T-helper 17 cell (primary cell): ENCODE measurements around the gene CYP27B1. TPM values are rescaled to one million over a fixed set of nuclear protein-coding genes. Genes with fewer than 3 reads are reported as not detected.

Experiments
- ATAC-seq: fragments of 150-1000 bp; cut with Tn5 transposase; 2 replicates; pipeline ENCODE4 v1.10.0; 2021; ENCODE audit warnings: mild to moderate bottlenecking, moderate library complexity
- DNase-seq, 3 donors: peaks; one replicate each; pipeline versions ENCODE4 v3.0.0 to v3.0.0-alpha.2; 2020 to 2021
- H3K9me3 ChIP-seq: one replicate; pipeline ENCODE4 v1.7.0; 2013; ENCODE audit warnings: low read length, mild to moderate bottlenecking; ENCODE audit not compliant: control insufficient read depth, poor library complexity, severe bottlenecking
- H3K27ac Mint-ChIP-seq: one replicate; pipeline ENCODE4 v1.8.0; 2022; ENCODE audit warnings: mild to moderate bottlenecking, moderate library complexity, mixed read lengths
- H3K27me3 Mint-ChIP-seq: one replicate; pipeline ENCODE4 v1.8.0; 2022; ENCODE audit warnings: mixed read lengths
- H3K36me3 Mint-ChIP-seq: one replicate; pipeline ENCODE4 v1.8.0; 2022; ENCODE audit warnings: low read depth, mixed read lengths
- H3K4me1 Mint-ChIP-seq: one replicate; pipeline ENCODE4 v1.8.0; 2022; ENCODE audit warnings: mild to moderate bottlenecking, mixed read lengths
- H3K4me3 Mint-ChIP-seq: one replicate; pipeline ENCODE4 v1.8.0; 2022; ENCODE audit warnings: mild to moderate bottlenecking, moderate library complexity, mixed read lengths
- total RNA-seq, 4 donors: library from RNA in 2 of 4; stranded (reverse) in 2 of 4; gene quantifications; one replicate each; pipeline ENCODE4 v1.2.3 and lab custom pipeline; 2022 to 2026

CYP27B1 gene
- total RNA-seq, 2 donors from 2014 or later = 1.4 to 1.7 TPM

DNA sequence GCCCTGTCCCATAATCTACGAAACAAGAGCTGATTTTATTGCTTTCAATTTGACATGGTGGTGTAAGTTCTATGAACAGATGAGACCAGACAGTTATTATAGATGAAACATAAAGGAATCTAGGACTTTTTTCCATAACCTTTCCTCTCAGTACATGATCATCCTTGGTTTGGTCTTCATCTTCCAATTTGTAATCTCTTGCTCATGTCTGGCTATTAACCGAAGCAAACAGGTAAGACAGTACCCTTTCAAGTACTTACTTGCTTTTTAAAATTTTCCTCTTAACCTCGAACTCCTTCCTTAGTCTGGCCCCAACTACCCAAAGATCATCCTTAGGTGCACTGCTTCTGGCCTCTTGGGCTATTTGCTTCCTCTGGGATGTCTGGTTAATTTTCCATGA, 20.9 kb downstream of the CYP27B1 start:
- ATAC-seq (no peak), DNase-seq (no peak)
- Mint-ChIP-seq H3K4me3 (peak overlapping the region; percentile 97), H3K27ac (peak overlapping the region; percentile 99), H3K27me3 (no peaks in the 10 kb centered on the region), H3K4me1 (peaks cover 43% of the 10 kb centered on the region), H3K36me3 (no peaks in the 10 kb centered on the region)
- no peaks in the 10 kb centered on the region for H3K9me3 ChIP-seq

DNA sequence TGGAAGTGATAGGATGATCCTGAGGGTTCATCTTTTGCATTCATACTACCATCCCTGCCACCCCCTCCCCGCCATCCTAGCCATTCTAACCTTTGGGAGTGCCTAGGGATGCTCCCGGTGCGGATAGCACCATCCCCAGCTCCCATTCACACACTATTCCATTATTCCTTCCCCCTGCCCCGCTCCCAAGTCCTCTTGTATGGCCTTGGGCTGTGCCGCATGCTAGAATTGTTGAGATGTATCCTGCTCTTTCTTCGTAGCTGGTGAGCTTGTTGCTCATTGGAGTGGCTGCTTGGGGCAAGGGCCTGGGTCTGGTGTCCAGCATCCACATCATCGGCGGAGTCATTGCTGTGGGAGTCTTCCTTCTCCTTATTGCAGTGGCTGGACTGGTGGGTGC, 21.4 kb downstream of the CYP27B1 start:
- H3K4me3 Mint-ChIP-seq = peak overlapping the region; percentile 97
- H3K27ac Mint-ChIP-seq = peak overlapping the region; percentile 99
- no peaks in the 10 kb centered on the region for H3K27me3 Mint-ChIP-seq
- DNase-seq (no peak), ATAC-seq (no peak)
- no peaks in the 10 kb centered on the region for H3K36me3 Mint-ChIP-seq
- H3K9me3 ChIP-seq = no peaks in the 10 kb centered on the region
- peaks cover 46% of the 10 kb centered on the region for H3K4me1 Mint-ChIP-seq

DNA sequence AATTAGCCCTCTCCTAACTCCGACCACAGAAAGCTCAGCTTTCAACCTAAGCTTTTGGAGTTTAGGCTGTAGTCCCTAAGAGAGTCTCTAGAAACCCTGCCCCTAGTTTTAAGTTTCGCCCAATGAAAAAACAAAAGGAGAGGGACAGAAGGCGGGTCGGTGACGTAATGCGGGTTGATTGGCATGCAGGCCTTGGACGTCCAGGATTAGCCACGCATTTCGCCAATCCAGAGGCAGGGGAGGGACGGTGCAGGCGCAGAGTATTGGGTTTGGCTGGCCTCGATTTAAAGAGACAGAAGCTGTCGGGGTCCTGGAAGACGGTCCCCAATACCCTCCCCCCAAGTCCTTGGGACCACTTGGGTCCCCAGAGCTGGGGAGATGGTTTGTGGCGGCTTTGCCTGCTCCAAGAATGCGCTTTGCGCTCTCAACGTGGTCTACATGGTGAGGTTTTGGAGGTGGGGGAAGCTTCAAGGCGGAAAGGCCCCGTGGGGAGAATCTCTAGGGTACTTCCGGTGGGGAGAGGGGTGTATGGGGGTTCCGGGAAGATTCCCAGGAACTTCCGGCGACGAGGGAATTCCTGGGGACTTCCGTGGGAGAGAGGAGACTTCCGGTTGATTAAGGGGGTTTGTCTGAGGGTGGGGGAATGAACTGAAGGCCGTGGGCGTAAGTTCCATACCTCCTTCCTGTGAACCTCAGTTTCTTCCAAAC, 21.9 kb downstream of the CYP27B1 start, which contains the start of gene TSPAN31:
TSPAN31 (plus strand) TSS at position 263 of the 708 bp plus-strand sequence; CDS start at position 379, 116 bp downstream.
- Mint-ChIP-seq H3K27ac (peak within 1 kb of the TSS; percentile 99), H3K27me3 (no peaks in the 10 kb centered on the region), H3K4me1 (peaks cover 46% of the 10 kb centered on the region), H3K4me3 (peak within 1 kb of the TSS; percentile 97), H3K36me3 (no peaks in the 10 kb centered on the region)
- ATAC-seq (peak; percentile 84), DNase-seq (peak; percentile 82 to 86 (median 84))
- H3K9me3 ChIP-seq = no peaks in the 10 kb centered on the region

DNA sequence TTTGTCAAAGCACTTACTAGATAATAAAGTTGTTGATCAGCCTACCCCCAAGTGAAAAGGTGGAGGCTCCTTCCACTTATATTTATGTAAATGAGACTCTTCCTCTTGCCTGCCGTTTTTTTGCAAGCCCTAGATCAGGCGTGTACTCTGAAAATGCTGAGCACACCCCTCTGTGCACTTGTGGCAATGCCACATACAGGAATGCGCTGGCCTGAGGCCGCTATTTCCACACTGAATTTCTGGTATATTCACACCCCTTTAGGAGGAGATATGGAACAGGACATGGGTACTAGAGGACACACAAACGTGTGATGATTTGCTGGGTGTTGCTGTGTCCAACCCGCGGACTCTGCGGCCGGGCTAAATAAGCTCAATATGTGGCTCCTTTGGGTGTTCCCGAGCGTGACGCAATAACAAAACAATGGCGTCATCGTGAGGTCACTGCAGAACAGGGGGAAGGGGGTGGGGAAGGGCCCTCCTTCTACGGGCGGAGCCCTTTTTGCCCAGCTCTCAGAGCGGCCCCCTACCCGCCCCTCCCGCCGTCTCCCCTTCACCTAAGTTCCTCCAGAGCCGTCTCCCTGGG, 22.6 kb downstream of the CYP27B1 start:
- Mint-ChIP-seq H3K27me3 (no peaks in the 10 kb centered on the region), H3K4me3 (peak overlapping the region; percentile 97), H3K36me3 (no peaks in the 10 kb centered on the region), H3K4me1 (peaks cover 51% of the 10 kb centered on the region), H3K27ac (peak overlapping the region; percentile 99)
- no peaks in the 10 kb centered on the region for H3K9me3 ChIP-seq
- DNase-seq (peak; percentile 32 to 50 (median 50)), ATAC-seq (peak; percentile 38)

DNA sequence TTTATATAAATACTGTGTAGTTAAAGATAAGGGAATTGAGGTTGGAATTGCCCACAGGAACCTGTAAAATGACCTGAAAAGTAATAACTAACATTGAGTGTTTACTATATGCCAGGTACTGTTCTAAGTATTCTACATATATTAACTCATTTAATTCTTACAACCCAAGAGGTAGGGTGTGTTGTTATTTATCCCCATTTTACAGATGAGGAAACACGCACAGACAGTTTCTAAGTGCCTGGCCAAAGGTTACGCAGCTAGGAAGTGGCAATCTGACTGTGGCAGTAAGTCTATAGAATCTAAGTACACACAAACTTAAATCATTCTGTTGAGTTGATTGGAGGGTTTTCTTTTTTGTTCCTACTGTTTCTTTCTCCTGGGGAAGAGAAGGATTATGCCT, 23.1 kb downstream of the CYP27B1 start:
- Mint-ChIP-seq H3K4me1 (peaks cover 54% of the 10 kb centered on the region), H3K27me3 (no peaks in the 10 kb centered on the region), H3K36me3 (no peaks in the 10 kb centered on the region), H3K27ac (peak overlapping the region; percentile 99), H3K4me3 (peak overlapping the region; percentile 97)
- no peak for DNase-seq
- ATAC-seq = no peak
- no peaks in the 10 kb centered on the region for H3K9me3 ChIP-seq

DNA sequence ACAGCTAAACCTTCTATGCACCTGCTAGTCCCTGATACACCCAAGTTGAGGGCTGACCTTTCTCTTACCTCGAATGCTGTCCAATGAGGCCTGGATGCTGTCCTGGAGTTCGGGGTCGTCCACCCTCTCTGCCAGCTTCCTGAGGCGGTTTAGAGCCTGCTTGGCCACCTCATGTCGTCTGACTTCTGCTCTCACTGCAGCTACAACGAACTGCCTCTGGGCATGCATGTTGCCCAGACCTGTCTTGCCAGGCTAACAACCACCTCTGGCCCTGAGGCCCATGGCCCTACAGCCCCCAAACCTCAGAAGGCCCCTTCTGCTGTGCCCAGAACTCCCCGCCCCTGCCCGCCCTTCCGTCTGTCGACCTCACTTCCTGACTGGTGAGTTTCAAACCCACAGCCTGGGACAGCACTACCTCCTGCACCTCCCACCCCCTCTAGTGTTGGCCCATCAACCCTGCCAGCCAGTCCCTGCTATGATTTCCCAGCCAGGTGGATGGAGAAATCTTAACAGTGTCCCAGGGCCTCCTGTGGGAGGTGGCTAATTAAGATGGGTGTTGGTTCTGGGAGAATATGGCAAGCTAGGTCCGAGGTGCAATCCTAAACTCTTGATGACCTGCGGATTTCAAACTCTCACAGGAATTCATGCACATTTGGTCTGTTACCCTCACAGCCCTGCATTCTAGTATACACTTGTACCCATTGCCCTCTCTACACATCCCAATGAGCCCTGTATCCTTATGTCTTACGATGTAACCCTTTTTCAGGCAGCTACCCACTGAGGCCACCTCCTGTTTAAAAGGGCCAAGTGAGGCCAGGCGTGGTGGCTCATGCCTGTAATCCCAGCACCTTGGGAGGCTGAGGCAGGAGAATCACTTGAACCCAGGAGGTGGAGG, 24.8 kb downstream of the CYP27B1 start:
- Mint-ChIP-seq H3K27me3 (no peaks in the 10 kb centered on the region), H3K27ac (peak overlapping the region; percentile 96), H3K4me3 (peak overlapping the region; percentile 98), H3K36me3 (no peaks in the 10 kb centered on the region), H3K4me1 (peaks cover 54% of the 10 kb centered on the region)
- DNase-seq (peak; percentile 61 to 73 (median 66)), ATAC-seq (peak; percentile 68)
- no peaks in the 10 kb centered on the region for H3K9me3 ChIP-seq

DNA sequence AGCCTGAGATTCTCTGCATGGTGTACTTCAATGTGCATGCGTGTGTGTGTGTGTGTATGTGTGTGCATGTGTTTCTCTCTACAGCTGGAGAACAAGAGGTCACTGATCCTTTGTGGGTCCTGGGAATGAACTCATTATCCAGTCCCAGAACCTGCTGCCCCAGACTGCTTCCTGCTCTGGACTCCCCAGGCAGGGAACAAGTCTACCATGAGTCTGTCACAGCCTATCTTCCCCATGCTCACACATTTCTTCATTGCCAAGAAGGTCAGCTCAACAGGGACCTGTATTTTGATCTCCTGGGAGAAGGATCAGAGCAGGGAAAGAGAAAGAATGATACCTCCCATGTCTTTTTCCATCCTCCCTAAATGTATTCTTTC, 25.5 kb downstream of the CYP27B1 start:
- Mint-ChIP-seq H3K27ac (peak overlapping the region; percentile 96), H3K36me3 (no peaks in the 10 kb centered on the region), H3K27me3 (no peaks in the 10 kb centered on the region), H3K4me1 (peaks cover 57% of the 10 kb centered on the region), H3K4me3 (peak overlapping the region; percentile 98)
- no peaks in the 10 kb centered on the region for H3K9me3 ChIP-seq
- ATAC-seq (no peak), DNase-seq (no peak)

DNA sequence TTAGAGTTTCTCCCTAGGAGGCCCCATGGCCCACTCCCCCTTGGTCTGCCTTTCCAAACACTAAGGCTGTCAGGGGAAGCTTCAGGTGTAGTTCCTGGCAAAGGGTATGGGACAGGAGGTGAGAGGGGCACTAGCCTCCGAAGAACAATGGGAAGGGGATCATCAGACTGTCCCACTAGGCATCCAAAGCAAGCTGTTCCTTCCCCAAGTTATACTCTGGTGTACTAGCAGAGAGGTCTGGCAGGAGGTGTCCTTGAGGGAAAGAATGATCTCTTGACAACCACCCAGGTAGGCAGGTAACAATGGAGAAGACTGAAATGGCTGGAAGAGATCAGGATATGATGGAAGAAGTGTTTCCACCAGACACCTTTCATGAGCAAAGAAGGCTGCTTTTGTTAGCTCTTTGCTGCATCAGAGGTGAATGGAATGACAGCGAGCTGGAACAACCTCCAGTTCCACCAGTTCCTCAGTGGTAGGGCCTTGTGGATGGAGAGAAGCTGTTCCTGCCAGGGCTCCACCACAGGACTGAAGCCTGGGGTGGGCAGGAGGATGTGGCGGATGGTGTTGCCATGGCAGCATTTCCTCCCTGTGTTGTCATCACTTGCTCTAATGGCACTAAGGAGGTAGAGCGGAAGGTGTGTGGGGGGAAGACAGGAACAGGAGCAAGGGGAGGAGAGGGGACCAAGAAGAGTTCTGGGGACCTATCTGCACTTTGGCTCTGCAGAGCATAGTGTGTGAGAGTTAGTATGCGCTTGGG, 26.0 kb downstream of the CYP27B1 start:
- Mint-ChIP-seq H3K27ac (peak overlapping the region; percentile 96), H3K36me3 (no peaks in the 10 kb centered on the region), H3K4me1 (peaks cover 53% of the 10 kb centered on the region)

DNA sequence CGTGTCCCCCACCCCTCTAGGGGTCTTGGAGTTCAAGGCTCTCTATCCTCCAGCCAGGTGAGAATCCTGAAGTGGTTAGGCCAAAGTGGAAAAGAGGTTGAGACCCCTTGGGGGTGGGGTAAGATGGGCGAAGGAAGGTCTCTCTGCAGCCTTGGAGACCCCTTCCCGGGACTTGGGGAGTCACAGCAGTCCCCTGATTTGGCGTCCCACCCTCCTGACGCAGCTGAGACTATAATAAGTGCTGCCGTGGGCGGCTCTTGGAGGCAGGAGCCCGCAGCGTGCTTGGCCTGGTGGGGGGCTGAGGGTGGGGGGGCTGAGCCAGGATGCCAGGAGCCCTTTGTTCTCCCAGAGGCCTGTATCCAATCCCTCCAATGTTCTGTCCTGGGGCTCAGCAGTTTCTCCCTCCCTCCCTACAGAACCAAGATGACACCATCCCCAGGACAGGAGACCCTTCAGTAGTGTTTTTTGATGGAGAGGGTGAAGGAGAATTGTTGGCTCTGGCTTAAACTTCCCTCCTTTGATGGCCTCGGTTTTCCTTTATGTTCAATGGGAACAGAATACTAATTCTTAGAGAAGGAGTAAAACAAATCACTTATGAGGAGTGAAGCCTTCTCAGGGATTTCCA, 26.9 kb downstream of the CYP27B1 start:
- H3K4me3 Mint-ChIP-seq = peak overlapping the region; percentile 86
- DNase-seq (no peak), ATAC-seq (no peak)
- peaks cover 49% of the 10 kb centered on the region for H3K4me1 Mint-ChIP-seq
- H3K27me3 Mint-ChIP-seq = no peaks in the 10 kb centered on the region
- peak overlapping the region; percentile 96 for H3K27ac Mint-ChIP-seq
- H3K36me3 Mint-ChIP-seq = peaks cover under 1% of the 10 kb centered on the region
- H3K9me3 ChIP-seq = no peaks in the 10 kb centered on the region

More for the DNA sequence above, 26.0 kb downstream of the CYP27B1 start:
- peak overlapping the region; percentile 98 for H3K4me3 Mint-ChIP-seq
- peak; percentile 70 for ATAC-seq
- H3K9me3 ChIP-seq = no peaks in the 10 kb centered on the region
- no peaks in the 10 kb centered on the region for H3K27me3 Mint-ChIP-seq
- peak; percentile 52 to 72 (median 61) for DNase-seq

DNA sequence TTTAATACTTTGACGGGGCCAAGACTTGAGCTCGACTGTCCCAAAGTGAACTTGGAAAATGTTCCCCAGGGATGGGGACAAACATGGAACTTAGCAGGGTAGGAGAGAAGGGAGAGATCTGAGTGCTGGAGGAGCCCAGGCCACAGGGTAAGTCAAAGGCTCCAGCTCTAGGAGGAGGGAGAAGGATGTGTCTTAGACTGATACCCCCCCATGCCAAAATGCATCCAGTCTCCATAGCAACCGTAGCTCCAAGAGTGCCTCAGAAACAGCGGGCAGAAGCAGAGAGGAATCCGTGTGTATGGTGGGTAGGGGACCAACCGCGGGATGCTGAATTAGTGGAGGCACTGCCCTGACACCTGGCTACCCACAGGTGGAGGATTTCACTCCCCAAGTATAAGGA, 27.5 kb downstream of the CYP27B1 start:
- Mint-ChIP-seq H3K4me3 (peak overlapping the region; percentile 86), H3K36me3 (peaks cover 7% of the 10 kb centered on the region), H3K27ac (peak overlapping the region; percentile 96), H3K4me1 (peaks cover 49% of the 10 kb centered on the region), H3K27me3 (no peaks in the 10 kb centered on the region)
- ATAC-seq = no peak
- DNase-seq = no peak
- no peaks in the 10 kb centered on the region for H3K9me3 ChIP-seq

DNA sequence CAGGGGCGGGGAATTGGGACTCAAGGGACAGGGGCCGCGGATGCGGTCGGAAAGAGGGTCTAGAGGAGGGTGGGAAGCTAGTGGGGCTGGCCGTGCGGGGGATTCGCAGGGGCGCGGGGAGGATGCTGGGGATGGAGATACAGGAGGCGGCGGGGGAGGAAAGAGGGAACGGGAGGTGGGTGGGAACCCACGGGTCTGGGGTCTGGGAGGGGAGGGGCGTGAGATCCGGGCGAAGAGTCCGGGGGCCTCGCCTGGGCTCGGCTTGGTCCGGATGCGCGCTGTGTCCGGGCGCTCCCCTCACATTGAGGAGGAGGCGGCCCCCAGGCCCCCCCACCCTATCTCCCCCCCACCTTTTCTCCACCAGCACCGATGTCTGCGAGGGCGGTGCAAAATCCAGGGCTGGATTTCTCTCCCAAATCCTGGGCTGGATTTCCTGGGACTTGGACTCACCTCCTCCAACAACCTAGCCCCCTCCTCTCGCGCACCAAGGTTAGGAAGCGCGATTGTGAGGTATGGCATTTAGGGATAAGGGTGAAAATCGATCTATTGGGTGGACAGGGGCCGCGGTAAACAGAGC, 28.1 kb downstream of the CYP27B1 start, which contains the start of gene AGAP2:
AGAP2 (minus strand) TSS at position 82 of the 577 bp plus-strand sequence. CDS start 496 bp downstream, outside the sequence.
- peaks cover 9% of the 10 kb centered on the region for H3K36me3 Mint-ChIP-seq
- H3K27me3 Mint-ChIP-seq = no peaks in the 10 kb centered on the region
- no peak for DNase-seq
- H3K4me3 Mint-ChIP-seq = peak within 1 kb of the TSS; percentile 86
- ATAC-seq = no peak
- H3K4me1 Mint-ChIP-seq = peaks cover 46% of the 10 kb centered on the region
- H3K27ac Mint-ChIP-seq = peak within 1 kb of the TSS; percentile 96
- no peaks in the 10 kb centered on the region for H3K9me3 ChIP-seq
